Stomach (tissue), 9 donors: ENCODE data around the gene NUP62. TPM values are rescaled to one million over a fixed set of nuclear protein-coding genes. Genes with fewer than 3 reads are reported as not detected.
A peak's percentile ranks its signal among the peaks of the same experiment; 100 is the strongest.

Experiments
- DNase-seq, 2 donors: peaks; one replicate each; pipeline versions ENCODE4 v3.0.0 to v3.0.0-alpha.2; 2013 to 2019
- H3K27ac ChIP-seq, 5 donors: fragments of 200-600 bp in 4 of 5; sonication (generic) in 4 of 5; one replicate each; pipeline ENCODE4 v1.5.1; 2013 to 2019; ENCODE audit warnings: mild to moderate bottlenecking in 1 of 5, moderate library complexity in 1 of 5
- H3K27me3 ChIP-seq, 3 donors: fragments of 200-600 bp; sonication (generic); one replicate each; pipeline ENCODE4 v1.5.1; 2017 to 2019; ENCODE audit warnings: mixed run types in 1 of 3
- H3K36me3 ChIP-seq, 4 donors: fragments of 200-600 bp; sonication (generic); 1 replicate in 3 of 4; 2 replicates in 1 of 4; pipeline ENCODE4 v1.5.1; 2016 to 2019
- H3K4me1 ChIP-seq, 4 donors: fragments of 200-600 bp; sonication (generic); one replicate each; pipeline ENCODE4 v1.5.1; 2016 to 2019
- H3K4me3 ChIP-seq, 4 donors: fragments of 200-600 bp; sonication (generic) in 3 of 4; one replicate each; pipeline ENCODE4 v1.5.1; 2016 to 2019; ENCODE audit warnings: mild to moderate bottlenecking in 1 of 4
- H3K9me3 ChIP-seq, 4 donors: fragments of 200-600 bp; sonication (generic); one replicate each; pipeline ENCODE4 v1.5.1; 2016 to 2019
- CTCF ChIP-seq, 7 experiments: fragments of 450-650 bp in 4 of 7; fragments of 200-600 bp in 3 of 7; sonication (generic) in 3 of 7; IDR thresholded peaks; one replicate each; pipeline ENCODE4 v1.5.1; 2016 to 2019; ENCODE audit warnings: antibody characterized with exemption in 7 of 7, control low read depth in 2 of 7, mild to moderate bottlenecking in 1 of 7
- EP300 ChIP-seq: sonication (generic); formaldehyde crosslinking; IDR thresholded peaks from one replicate; pipeline ENCODE4 v1.6.1; 2017; ENCODE audit warnings: antibody characterized with exemption
- POLR2A ChIP-seq, 4 donors: fragments of 450-650 bp; IDR thresholded peaks; one replicate each; pipeline ENCODE4 v1.6.1; 2016; ENCODE audit warnings: antibody characterized with exemption in 4 of 4, control low read depth in 2 of 4, mild to moderate bottlenecking in 1 of 4, moderate library complexity in 1 of 4
- POLR2AphosphoS5 ChIP-seq, 3 donors: sonication (generic); formaldehyde crosslinking; IDR thresholded peaks; one replicate each; pipeline ENCODE4 v1.6.1; 2016; ENCODE audit warnings: antibody characterized with exemption in 3 of 3
- WGBS, 5 donors: extraction: QIAGEN DNeasy Blood & Tissue Kit in 3 of 5; methylation state at CpG; one replicate each; pipeline versions ENCODE4 v1.1.5 to v1.1.7; 2013 to 2018; 5-methylcytosine and 5-hydroxymethylcytosine counted together
- intact Hi-C: fragments of 100-400 bp; cut with DNase I; formaldehyde crosslinking; loops from one replicate; pipeline ENCODE4 v1.15.1; 2023; ENCODE audit warnings: low total_unique reads
- polyA plus RNA-seq, 3 donors: library from polyadenylated mRNA; stranded (reverse); fragments of 200-250 nt; gene quantifications; one replicate each; pipeline ENCODE4 v1.2.3, GENCODE V29; 2013
- total RNA-seq, 5 donors: library from RNA; depleted of rRNA; stranded (reverse); fragments of >200 nt; gene quantifications; one replicate each; pipeline versions ENCODE4 v1.1.0 to v1.2.3, GENCODE V29; 2014 to 2016
- donor health status: healthy with polysubstance abuse.
- donor health status: Bipolar disorder and iron deficiency.
- donor health status: healthy.

NUP62 gene
- total and polyA plus RNA-seq, 8 donors: 5.3 to 58.0 (median 15.2) TPM

GRCh38 chr19:49889687-49890348, 39.5 kb downstream of the NUP62 start:
- Histone ChIP-seq H3K4me1 (peaks cover 6 to 27% (median 16%) of the 10 kb centered on the region in 4 donors), H3K9me3 (no peaks in the 10 kb centered on the region), H3K4me3 (peak overlapping the region; percentile 31 to 48 (median 36)), H3K36me3 (peaks cover 7 to 43% (median 41%) of the 10 kb centered on the region in 4 donors), H3K27ac (no peak overlapping the region), H3K27me3 (peaks cover 0 to 35% (median 16%) of the 10 kb centered on the region in 3 donors)
- WGBS, 5 donors: 23 to 72% (median 27%) methylated on average over 8 to 71 of the region's 71 CpGs
- peak in 1 of 3 donors; percentile 82 for TF ChIP-seq POLR2AphosphoS5 (IDR thresholded peaks at IDR 0.05)
- no peak for TF ChIP-seq EP300
- no peak for TF ChIP-seq POLR2A (IDR thresholded peaks at IDR 0.05)
- peak in 5 of 7 experiments; percentile 49 to 73 (median 61) for TF ChIP-seq CTCF (IDR thresholded peaks at IDR 0.05)
- DNase-seq: peak; percentile 77 to 95
- intact Hi-C loops: no loop called here

- Histone ChIP-seq H3K27me3 (peaks cover 0 to 35% (median 16%) of the 10 kb centered on the region in 3 donors), H3K27ac (no peak overlapping the region), H3K4me1 (peaks cover 6 to 27% (median 16%) of the 10 kb centered on the region in 4 donors), H3K4me3 (no peak overlapping the region), H3K9me3 (no peaks in the 10 kb centered on the region), H3K36me3 (peaks cover 14 to 50% (median 48%) of the 10 kb centered on the region in 4 donors)
- intact Hi-C loops: no loop called here
- 92 to 96% (median 94%) methylated on average over 23 of the region's 23 CpGs for WGBS, 5 donors
- no peak for DNase-seq
- TF ChIP-seq POLR2A (IDR thresholded peaks at IDR 0.05) (no peak), CTCF (IDR thresholded peaks at IDR 0.05) (no peak), POLR2AphosphoS5 (IDR thresholded peaks at IDR 0.05) (no peak), EP300 (no peak)
Observed at GRCh38 chr19:49889038-49889686, 40.1 kb downstream of the NUP62 start.

DNA sequence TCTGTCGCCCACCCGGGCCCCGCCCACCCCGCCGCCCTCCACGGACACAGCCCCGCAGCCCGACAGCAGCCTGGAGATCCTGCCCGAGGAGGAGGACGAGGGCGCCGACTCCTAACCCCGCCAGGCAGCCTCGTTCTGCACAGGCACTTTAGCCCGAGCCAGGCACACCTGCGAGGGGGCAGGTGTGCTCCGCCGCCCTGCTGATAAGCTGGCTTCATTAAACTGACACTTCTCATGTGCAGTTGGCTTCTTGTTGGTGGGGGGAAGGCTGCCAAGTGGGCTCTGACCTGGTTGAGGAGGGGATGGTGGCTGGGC, 40.8 kb downstream of the NUP62 start:
- DNase-seq: peak in 1 of 2 donors; percentile 55
- Histone ChIP-seq H3K9me3 (no peaks in the 10 kb centered on the region), H3K4me1 (peaks cover 6 to 27% (median 16%) of the 10 kb centered on the region in 4 donors), H3K27ac (no peak overlapping the region), H3K27me3 (peaks cover 0 to 34% (median 16%) of the 10 kb centered on the region in 3 donors), H3K4me3 (no peak overlapping the region), H3K36me3 (peaks cover 21 to 57% (median 55%) of the 10 kb centered on the region in 4 donors)
- intact Hi-C loops: no loop called here
- TF ChIP-seq POLR2A (IDR thresholded peaks at IDR 0.05) (no peak), POLR2AphosphoS5 (IDR thresholded peaks at IDR 0.05) (no peak)
- WGBS, 5 donors: 41 to 87% (median 63%) methylated on average over 13 to 18 of the region's 18 CpGs; no CpG with 5 or more reads in 1 of the 5 donors

DNA sequence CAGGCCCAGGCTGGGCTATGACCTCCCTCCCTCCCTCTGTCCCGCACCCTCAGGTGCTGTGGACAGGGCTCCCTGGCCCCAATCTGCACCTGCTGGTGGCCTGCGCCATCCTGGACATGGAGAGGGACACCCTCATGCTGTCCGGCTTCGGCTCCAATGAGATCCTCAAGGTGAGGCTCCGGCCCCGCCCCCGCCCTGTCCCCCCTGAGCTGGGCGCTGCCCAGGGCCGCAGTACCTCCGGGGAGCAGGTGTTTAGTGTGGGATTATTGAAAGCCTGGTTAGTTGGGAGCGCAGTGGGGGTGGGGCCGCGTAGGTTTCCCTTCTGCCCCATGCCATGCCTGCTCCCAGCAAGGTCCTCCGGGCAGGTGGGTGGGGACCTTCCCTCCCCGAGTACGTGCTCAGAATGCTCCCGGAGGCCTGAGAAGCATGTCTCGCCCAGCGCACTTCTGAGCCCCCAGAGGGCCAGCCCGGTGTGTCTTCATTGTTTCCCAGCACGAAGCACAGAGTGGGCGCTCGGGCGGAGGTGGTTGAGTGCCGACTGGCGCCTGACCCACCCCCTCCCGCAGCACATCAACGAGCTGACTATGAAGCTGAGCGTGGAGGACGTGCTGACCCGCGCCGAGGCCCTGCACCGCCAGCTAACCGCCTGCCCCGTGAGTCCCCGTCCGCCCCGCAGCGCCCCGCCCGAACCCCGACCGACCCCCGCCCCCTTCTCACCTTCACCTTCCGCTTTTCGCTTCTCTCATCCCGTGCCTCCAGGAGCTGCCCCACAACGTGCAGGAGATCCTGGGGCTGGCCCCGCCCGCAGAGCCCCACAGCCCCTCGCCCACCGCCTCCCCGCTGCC, 41.4 kb downstream of the NUP62 start:
- H3K27ac ChIP-seq: no peak overlapping the region
- peaks cover 27 to 62% (median 60%) of the 10 kb centered on the region in 4 donors for H3K36me3 ChIP-seq
- TF ChIP-seq CTCF (IDR thresholded peaks at IDR 0.05) (no peak), EP300 (no peak), POLR2A (IDR thresholded peaks at IDR 0.05) (no peak), POLR2AphosphoS5 (IDR thresholded peaks at IDR 0.05) (no peak)
- intact Hi-C loops: no loop called here
- no peaks in the 10 kb centered on the region for H3K9me3 ChIP-seq
- no peak overlapping the region for H3K4me3 ChIP-seq
- peaks cover 0 to 28% (median 16%) of the 10 kb centered on the region in 3 donors for H3K27me3 ChIP-seq
- 42 to 82% (median 80%) methylated on average over 32 to 54 of the region's 54 CpGs for WGBS, 5 donors
- peaks cover 6 to 27% (median 16%) of the 10 kb centered on the region in 4 donors for H3K4me1 ChIP-seq
- peak in 1 of 2 donors; percentile 68 for DNase-seq
